GM21737 (cell line): ENCODE results near the gene GALNTL6.
"Not testable (repeated sequence)": the region's sequence is repeated elsewhere in the genome, so short reads cannot be mapped to it uniquely, and the experiment has no call there.

Source experiments
- ATAC-seq: cut with Tn5 transposase; IDR thresholded peaks from one replicate; pipeline ENCODE4 v1.9.1; 2021; ENCODE audit warnings: mild to moderate bottlenecking, moderate library complexity; ENCODE audit not compliant: unreplicated experiment

GALNTL6 gene

DNA sequence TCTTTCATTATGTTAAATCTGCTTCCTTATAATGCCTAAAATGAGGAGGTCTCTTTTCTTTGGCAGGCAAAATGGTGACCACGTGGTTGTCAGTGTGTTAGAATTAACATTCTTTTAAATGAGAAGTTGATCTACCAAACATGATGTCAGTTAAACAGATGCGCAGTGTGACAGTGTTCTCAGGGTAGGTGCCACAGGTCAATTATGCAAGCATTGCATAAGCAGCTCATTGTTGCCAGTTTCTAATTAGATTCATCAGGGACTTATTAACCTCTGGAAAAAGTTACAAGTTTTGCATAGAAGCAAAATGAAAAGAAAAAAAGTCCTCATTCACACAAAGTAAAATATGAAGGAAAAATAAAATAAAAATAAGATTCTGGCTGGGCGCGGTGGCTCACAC is 1031.4 kb downstream of the GALNTL6 start:
- ATAC-seq, result no peak

DNA sequence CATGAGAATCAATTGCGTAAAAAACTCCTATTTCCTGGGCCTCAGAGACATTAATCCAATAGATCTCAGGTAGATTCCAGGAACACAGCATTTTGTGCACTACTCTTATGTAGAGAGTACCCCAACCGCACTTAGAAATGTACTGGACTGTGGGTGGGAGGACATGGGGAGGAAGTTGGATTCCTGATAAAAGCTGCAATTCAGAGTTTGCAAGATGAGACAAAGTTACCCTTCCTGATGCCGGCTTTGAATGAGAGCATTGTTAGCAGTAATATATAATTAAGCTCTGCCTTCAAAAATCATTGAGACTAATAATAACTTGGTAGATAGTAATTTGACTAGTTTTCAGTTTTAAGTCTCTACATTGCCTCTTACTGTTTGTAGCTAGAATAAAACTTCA is 1032.1 kb downstream of the GALNTL6 start:
- ATAC-seq, result no peak

DNA sequence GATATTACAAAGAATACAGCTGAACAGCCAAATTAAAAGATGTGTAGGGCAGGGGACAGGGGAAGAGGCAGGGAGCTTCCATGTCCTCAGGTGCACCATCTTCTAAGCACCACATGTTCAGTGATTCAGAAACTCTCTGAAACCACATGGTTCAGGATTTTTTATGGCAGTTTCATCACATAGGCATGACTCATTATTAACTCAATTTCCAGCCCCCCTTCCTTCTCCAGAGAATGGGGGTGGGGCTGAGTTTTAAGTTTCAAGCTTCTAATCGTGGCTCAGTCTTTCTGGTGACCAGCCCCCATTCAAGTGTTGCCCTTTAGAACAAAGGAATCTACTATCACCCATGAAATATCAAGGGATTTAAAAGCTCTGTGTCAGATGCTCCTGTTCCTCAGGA is 1037.6 kb downstream of the GALNTL6 start:
- ATAC-seq, result no peak

DNA sequence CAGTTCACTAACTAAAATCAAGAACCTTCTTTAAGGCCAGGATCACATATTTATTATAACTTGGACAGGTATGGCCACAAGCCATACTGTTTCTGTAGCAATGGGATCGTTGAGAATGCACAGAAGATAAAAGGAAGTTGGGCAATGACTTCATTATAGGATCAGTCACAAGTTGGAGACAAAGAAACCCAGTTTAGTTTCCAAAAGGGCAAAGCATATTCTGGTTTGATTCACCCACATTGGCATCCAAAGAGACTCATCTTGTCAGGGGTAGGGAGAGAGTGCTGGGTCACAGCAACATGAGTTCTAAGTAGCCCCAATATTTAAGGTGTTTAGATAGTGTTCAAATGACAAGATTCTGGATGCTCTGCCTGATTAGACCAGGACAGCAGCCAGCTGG is 1038.3 kb downstream of the GALNTL6 start:
- no peak for ATAC-seq

DNA sequence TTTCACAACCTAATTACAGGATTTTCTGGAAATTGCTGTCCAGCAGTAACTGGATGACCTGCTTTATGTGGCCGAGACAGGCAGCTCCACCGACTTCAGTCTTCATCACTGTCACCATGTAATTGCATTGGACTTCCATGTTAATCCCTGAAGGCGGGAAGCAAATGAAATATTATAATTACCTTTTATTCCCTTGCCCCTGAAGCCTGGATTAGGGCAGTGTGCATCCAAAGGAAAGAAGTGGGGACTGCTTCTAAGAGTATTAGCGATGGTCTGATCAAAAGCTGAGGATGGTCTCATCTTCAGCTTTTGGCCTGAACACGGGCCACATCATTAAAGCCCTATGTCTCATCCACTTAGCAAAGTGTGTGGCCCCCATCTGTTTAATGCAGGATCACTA is 1043.8 kb downstream of the GALNTL6 start:
- no peak for ATAC-seq

DNA sequence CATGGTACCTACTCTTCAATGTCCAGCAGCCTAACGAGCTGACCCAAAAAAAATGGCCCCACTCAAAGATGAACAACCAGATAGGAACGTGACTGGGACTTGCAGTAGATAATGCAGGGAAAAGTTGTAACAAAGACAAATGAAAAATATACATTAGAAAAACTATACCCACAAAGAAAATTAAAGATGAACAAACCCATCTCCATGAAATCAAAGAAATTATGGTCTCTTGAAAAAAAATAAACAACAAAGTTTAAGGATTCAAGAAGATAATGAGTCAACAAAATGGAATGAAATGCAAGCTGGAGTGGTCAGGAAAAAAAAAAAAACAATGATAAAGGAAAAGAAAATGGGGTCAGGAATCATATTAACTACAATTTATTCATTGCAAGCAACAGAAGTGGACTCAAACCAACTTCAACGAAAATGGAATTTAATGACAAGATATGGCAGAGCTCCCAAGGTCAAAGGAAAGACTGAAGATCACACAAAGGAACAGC is 1045.6 kb downstream of the GALNTL6 start:
- ATAC-seq, result no peak

DNA sequence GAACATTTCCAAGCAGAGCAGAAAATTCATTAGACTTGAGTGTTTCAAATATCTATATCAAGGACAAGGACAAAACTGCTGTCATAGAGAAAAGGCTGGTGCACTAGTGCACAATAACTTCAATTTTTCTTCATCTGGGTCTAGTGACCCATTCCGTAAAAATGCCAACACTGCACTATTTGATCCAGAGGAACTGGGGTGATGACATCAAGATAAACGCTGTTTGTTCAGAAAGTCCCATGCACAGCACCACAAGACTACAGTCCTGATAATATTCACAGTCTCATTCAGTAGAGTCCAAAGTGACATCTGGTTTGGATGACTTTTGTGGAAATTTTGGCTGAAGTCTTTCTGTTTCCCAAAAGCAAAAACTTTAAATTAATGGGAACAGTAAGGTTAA is 1051.9 kb downstream of the GALNTL6 start:
- ATAC-seq, result no peak

DNA sequence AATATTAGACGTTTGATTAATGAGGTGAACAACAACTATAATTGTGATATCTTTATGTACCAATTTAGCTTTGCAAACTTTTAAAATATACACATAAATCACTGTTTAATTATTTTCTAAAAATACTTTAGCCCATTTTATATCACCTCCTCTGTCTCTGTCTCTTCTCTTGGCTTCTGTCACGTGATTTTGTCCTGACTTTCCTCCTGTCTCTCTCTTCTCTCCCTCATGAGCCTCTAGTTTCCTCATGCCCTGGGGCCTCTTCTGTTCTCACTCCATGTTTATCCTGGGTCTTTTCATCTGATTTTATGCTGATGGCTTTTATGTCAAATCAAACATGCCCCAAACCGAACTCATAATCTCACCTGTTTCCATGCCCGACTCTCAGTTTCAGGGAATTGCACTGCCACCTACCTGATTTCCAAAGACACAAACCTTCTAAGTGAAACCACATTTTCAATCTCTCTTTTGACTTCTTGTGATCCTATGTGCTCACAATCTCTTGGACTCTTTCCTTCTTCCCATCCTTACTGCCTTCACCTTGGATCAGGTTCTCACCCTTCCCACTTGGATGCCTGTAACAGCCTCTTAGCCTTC is 1052.4 kb downstream of the GALNTL6 start:
- ATAC-seq, result no peak

DNA sequence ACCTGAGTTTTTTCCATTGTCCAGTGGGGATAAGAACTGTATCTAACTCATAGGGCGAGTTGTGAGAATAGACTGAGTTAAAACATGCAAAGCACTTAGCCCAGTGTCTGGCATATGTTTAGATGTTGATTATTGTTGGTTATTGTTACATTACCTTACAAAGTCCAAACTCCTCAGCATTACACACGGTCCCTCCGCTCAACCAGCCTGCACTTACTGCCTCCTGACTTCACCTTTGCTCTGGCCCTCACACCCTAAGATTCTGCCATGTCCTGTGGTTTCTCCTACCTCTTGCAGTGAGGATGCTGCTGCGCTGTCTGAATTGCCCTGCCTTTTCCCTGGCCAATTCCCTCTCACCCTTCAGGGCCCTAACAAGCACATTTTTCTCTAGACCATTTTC is 1053.2 kb downstream of the GALNTL6 start:
- ATAC-seq, result no peak

DNA sequence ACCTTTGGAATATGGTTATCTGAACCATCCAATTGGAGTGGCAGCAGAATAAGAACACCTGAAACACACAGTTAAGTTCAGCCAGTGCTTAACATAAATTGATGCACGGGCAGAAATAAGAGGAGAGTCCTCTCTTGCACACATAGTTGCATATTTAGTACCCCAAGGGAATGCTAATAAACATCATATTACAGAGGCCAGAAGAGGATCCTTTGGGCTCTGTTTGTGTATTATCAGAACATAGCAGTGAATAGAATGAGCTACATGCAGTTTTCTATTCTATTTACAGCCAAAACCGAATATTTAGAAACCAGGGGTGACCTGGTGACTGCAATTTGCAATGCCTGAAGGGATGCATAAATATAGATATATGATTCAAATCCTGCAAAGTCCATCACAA is 1054.6 kb downstream of the GALNTL6 start:
- ATAC-seq, result no peak

DNA sequence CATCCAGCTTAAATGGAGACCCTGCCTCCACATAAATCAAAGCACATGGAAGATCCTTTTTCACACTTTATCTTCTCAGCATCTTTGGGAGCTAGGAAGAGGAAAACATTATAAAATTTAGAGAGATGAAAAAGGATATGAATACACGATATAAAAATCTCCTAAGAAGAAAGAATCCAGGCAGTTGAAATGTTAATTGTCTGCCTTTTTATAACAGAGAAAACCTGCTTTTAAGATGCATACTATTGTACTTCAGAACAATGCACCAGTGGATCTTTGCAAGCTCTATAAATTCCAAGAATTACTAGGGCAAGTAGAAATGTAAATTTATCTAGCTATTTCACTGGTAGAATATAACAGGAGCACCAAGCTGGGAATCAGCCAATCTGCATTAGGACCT is 1055.1 kb downstream of the GALNTL6 start:
- ATAC-seq, result no peak

DNA sequence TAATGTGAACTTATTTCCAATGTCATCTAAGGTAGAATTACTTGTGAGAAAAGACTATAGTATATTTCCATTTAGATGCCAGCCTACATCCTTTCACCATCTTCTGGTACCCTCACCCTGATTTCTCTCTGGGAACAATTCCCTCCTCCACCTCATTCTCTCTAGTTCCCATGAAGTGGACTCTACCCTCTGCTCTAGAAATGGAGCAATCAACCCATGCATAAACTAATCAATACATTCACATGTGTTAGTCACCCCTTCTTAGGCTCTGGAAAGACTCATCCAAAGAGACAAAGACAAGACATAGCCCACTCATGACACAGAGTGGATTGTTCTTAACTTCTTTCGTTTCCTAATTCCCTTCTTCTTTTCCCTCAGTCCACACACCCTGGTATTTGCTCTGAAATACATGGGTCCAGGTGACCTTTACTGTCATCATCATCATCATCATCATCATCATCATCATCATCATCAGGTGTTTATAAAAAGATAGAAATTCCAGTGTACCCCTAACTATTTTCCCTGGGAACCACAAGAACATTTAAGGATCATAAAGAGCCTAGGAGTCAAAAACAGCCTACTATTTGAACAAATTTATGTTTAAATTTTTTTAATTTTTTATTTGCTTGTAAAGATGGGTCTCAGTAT is 1056.5 kb downstream of the GALNTL6 start:
- ATAC-seq, result no peak

DNA sequence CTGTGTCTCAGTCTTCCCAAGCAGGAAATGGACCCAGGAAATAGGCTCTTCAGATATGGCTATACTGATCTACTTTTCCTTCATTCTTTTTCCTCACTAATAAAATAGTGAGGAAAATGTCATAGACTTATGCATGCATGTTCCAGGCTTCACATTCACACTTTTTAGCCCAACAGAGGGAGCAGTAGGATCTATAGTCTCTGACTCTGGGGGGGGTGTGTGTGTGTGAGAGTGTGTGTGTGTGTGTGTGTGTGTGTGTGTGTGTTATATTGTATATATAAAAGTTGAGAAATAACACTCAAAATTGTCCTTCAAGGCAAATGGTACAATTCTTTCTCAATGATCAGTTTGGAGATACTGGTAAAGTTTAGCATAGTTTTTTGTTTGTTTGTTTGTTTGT is 1058.2 kb downstream of the GALNTL6 start:
- no peak for ATAC-seq

DNA sequence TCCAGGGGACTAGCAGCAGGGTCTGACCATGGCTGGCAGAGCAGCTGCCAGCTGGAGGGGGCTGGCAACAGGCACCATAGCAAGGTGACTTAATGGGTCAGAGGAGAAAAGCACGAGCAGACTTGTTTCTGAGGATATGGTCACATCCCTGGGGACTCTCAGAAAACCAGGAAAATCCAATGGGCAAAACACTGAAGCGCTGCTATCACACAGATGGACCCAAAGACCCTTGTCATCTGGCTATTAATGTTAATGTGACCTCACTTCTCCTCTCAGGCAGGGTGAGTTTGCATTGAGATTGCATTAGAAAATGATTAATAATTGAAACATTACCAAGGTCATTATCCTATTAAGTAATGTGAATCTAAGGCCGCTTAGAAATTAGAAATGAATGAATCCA is 1061.7 kb downstream of the GALNTL6 start:
- ATAC-seq, result no peak

DNA sequence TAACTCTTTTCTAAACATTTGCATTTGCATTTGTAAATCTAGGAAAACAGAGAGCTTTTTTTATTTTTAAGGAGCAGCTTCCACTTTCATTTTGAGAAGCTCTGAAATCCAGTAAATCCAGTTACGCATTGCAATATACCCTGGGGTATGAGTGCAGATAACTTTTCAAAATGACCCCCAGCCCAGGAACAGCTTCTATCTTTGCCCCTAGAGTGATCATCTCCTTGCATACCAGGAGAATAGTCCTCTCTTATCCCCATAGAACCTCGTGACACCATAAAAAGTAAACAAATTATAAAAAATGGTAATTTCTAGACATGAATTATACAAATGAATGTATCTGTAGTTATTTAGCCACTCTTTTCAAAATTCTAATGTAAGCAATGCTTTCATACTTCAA is 1063.2 kb downstream of the GALNTL6 start:
- ATAC-seq, result no peak

DNA sequence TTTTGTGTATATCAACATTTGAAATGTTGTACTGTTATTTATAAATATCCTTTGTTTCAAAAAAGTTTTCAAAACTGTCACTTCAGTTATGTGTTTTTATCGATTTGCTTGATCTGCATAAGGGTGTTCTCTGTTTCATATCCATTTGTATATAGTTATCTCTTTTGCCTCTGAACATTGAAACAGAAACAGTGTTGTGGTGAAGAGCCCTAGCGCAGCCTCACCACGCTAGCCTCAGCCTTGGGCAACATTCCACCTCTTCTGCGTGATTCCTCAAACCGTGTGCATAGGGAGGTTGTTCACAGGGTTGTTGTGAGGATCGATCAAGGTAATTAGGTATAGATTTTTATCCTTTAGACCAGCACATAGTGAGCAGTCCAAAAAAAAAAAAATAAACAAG is 1068.4 kb downstream of the GALNTL6 start:
- no peak for ATAC-seq

DNA sequence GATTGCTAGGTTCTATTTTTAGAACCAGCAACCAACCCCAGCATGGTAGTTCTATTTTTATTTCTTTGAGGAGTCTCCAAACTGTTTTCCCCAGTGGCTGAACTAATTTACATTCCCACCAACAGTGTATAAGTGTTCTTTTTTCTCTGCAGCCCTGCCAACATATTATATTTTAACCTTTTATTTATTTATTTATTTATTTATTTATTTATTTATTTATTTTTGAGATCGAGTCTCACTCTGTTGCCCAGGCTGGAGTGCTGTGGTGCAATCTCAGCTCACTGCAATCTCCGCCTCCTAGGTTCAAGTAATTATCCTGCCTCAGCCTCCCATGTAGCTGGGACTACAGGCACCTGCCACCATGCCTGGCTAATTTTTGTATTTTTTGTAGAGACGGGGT is 1074.2 kb downstream of the GALNTL6 start:
- ATAC-seq, result not testable (repeated sequence)

DNA sequence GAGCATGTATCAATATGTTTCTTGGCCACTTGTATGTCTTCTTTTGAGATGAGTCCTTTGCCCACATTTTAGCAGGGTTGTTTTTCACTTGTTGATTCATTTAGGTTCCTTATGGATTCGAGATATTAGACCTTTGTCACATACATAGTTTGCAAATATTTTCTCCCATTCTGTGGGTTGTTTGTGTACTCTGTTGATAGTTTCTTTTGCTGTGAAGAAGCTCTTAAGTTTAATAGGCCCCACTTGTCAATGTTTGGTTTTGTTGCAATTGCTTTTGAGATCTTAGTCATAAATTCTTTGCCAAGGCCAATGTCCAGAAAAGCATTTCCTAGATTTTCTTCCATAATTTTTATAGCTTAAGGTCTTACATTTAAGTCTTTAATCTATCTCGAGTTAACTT is 1074.8 kb downstream of the GALNTL6 start:
- no peak for ATAC-seq

DNA sequence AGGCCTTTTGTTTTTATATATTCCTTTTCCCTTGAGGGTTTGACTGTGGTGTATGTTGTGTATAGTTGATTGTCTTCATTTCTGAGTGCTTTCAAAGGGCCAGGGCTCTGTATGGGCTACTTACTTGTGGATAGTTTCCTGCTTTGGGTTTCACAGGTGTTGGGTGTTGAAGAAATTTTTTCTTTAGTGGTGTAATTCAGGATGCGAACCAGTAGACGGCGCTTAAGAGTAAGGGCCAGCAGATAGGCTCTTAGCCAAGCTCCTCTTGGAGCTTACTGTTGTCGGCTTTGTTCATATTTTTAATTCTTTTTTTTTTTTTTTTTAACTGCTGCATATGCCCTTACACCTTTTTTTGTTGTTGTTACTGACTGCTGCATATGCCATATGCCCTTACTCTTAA is 1079.1 kb downstream of the GALNTL6 start:
- no peak for ATAC-seq

DNA sequence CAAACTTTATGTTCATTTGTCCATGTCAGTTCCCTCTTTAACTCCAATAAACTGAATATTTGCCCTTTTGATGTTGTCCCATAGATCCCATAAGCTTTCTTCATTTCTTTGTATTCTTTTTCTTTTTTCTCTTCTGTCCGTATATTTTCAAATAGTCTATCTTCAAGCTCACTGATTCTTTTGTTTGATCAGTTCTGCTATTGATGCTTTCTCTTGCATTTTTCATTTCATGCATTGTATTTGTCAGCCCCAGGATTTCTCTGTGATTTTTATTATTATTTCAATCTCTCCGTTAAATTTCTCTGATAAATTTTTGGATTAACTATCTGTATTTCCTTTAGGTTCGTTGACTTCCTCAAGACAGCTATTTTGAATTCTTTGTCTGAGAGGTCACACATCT is 1082.5 kb downstream of the GALNTL6 start:
- no peak for ATAC-seq

DNA sequence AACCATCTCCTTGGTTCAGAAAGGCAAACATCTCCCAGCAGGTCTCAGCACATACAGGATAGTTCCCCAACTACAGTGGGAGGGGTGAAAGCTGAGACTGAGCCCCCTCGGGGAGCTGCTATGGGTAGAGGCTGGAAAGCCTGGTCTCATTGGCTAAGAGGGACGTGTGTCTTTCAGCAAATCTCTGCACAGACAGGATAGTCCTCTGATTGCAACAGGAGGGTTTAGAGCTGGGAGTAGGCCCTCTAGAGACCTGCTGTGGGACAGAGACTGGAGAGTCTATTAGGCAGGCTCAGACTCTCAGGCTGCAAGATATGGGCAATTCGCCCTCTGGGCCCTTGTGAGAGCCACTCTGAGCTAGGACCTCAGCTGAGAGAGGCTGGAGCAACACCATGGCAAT is 1083.8 kb downstream of the GALNTL6 start:
- no peak for ATAC-seq

DNA sequence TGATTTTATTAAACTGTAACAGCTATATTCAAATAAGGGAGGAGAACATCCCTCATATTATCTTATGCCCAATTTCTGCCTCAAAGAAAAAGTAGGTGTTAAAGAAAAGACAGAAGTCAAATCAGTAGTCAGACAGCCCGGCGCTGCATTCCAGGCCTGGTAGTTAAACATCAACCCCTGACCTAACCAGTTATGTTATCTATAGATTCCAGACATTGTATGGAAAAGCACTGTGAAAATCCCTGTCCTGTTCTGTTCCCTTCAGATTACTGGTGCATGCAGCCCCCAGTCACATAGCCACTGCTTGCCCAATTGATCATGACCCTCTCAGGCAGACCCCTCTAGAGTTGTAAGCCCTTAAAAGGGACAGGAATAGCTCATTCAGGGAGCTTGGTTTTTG is 1085.5 kb downstream of the GALNTL6 start:
- no peak for ATAC-seq

DNA sequence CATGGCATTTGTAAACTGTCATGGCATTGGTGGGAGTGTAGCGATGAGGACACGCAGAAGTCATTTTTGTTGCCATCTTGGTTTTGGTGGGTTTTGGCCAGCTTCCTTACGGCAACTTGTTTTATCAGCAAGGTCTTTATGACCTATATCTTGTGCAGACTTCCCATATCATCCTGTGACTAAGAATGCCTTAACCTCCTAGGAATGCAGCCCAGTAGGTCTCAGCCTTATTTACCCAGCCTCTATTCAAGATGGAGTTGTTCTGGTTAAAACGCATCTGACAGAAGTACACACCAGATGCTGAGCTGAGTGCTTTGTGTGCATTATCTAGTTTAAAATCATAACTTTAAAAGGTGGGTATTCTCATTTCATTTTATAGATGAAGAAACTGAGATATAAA is 1086.7 kb downstream of the GALNTL6 start:
- no peak for ATAC-seq
